Activated T-cell treated with anti-CD3 and anti-CD28 coated beads, Interleukin-2, amount 50 U/mL, for 4 hours (primary cell): Measurements from ENCODE around the gene HOXA9. TPM values are rescaled to one million over a fixed set of nuclear protein-coding genes. Genes with fewer than 3 reads are reported as not detected.

ENCODE experiments used
- ATAC-seq, 2 donors: fragments of 200-7000 bp; cut with Tn5 transposase; one replicate each; pipeline ENCODE4 v1.10.0; 2021
- DNase-seq: peaks from one replicate; pipeline ENCODE4 v3.0.0-alpha.2; 2020
- H3K27me3 Mint-ChIP-seq: one replicate; pipeline ENCODE4 v1.8.0; 2021; ENCODE audit warnings: low read depth, mixed read lengths
- H3K36me3 Mint-ChIP-seq: one replicate; pipeline ENCODE4 v1.8.0; 2022; ENCODE audit warnings: mixed read lengths; ENCODE audit not compliant: insufficient read depth
- H3K4me1 Mint-ChIP-seq: one replicate; pipeline ENCODE4 v1.8.0; 2021; ENCODE audit warnings: low read depth, mixed read lengths
- H3K4me3 Mint-ChIP-seq: one replicate; pipeline ENCODE4 v1.8.0; 2021; ENCODE audit warnings: mild to moderate bottlenecking, moderate library complexity, mixed read lengths
- H3K9me3 Mint-ChIP-seq: one replicate; pipeline ENCODE4 v1.8.0; 2021; ENCODE audit warnings: mixed read lengths
- total RNA-seq, 3 donors: library from RNA; stranded (reverse); gene quantifications; one replicate each; pipeline ENCODE4 v1.2.1, GENCODE V29; 2021

Gene HOXA9
- total RNA-seq, 3 donors from 2014 or later = 0.28 to 0.76 TPM; not detected in 1

DNA sequence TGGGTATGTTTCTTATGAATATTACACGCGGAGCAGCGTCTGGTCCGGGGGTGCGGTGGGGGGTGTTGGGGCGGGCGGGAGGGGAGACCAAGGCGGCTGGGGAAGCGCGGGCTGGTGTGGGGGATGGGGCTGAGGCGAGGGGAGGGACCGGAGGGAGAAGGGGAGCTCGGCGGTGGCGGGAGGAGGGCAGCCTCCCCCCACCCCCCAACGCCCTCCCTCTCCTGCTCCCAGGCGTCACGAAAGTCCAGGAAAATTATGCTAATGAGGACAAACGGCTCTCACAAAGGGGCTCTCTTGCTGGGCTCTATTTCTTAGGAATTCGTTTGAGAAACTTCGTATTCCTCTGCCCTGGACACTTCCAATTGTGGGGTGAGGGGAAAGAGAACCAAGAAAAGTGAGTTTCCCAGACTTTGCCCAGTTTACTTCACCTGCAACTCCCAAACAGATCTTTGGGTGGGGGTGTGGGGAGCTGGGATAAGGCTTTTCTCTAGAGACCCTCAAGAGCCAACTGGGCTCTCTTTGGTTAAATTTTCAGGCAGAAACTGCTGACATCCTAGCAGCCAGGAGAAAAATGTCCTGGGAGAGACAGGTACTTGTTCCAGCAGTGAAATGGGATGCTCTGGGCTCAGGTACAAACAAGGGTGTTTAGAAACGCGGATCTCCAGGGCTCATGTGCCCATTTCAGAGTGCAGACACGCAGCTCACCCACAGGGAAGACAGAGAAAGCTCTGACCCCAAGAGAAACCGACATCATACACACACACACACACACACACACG is 51.2 kb downstream of the HOXA9 start:
- no peak for ATAC-seq
- Mint-ChIP-seq H3K36me3 (no peaks in the 10 kb centered on the region), H3K4me1 (no peaks in the 10 kb centered on the region), H3K4me3 (no peak overlapping the region), H3K9me3 (no peaks in the 10 kb centered on the region), H3K27me3 (peaks cover 24% of the 10 kb centered on the region)
- no peak for DNase-seq

GRCh38 chr7:27112955-27113949 is 52.1 kb downstream of the HOXA9 start:
- ATAC-seq = no peak
- H3K4me3 Mint-ChIP-seq = no peak overlapping the region
- DNase-seq = no peak
- no peaks in the 10 kb centered on the region for H3K36me3 Mint-ChIP-seq
- no peaks in the 10 kb centered on the region for H3K4me1 Mint-ChIP-seq
- H3K27me3 Mint-ChIP-seq = peaks cover 24% of the 10 kb centered on the region
- no peaks in the 10 kb centered on the region for H3K9me3 Mint-ChIP-seq

Other genes starting within 250 kb of the HOXA9 start
- gene HOXA1, start 69.5 kb downstream of the HOXA9 start, total RNA-seq = under 1 TPM; 0.11 to 0.33 (median 0.28) TPM
- gene HOXA2, start 62.9 kb downstream of the HOXA9 start, total RNA-seq = not detected
- gene HOXA4, start 34.8 kb downstream of the HOXA9 start, total RNA-seq = under 1 TPM in 1 of 3 donors, not detected in 2; 0.14 TPM
- not detected for gene HOXA5, start 21.9 kb downstream of the HOXA9 start, total RNA-seq
- gene HOXA6, start 17.8 kb downstream of the HOXA9 start, total RNA-seq = not detected
- not detected for gene HOXA3, start 13.0 kb downstream of the HOXA9 start, total RNA-seq
- not detected for gene HOXA7, start 8.9 kb downstream of the HOXA9 start, total RNA-seq
- under 1 TPM; 0.08 to 0.14 (median 0.10) TPM for gene HOXA10, start 8.8 kb upstream of the HOXA9 start, total RNA-seq
- not detected for gene HOXA11, start 19.7 kb upstream of the HOXA9 start, total RNA-seq
- not detected for gene HOXA13, start 34.6 kb upstream of the HOXA9 start, total RNA-seq
- gene EVX1, start 77.3 kb upstream of the HOXA9 start, total RNA-seq = not detected